Sigmoid colon (tissue), 7 donors: ENCODE results near the gene SIAH2. TPM values are rescaled to one million over a fixed set of nuclear protein-coding genes. Genes with fewer than 3 reads are reported as not detected.
A peak's percentile ranks its signal among the peaks of the same experiment; 100 is the strongest.

Source experiments
- DNase-seq: peaks from one replicate; pipeline ENCODE4 v3.0.0-alpha.2; 2019
- H3K27ac ChIP-seq, 4 donors: fragments of 200-600 bp; sonication (generic); one replicate each; pipeline ENCODE4 v1.5.1; 2016 to 2019; ENCODE audit warnings: mild to moderate bottlenecking in 1 of 4
- H3K27me3 ChIP-seq, 3 donors: fragments of 200-600 bp; sonication (generic); one replicate each; pipeline ENCODE4 v1.5.1; 2019; ENCODE audit warnings: mild to moderate bottlenecking in 1 of 3
- H3K36me3 ChIP-seq, 4 donors: fragments of 200-600 bp; sonication (generic); one replicate each; pipeline ENCODE4 v1.5.1; 2016 to 2019
- H3K4me1 ChIP-seq, 4 donors: fragments of 200-600 bp; sonication (generic); one replicate each; pipeline ENCODE4 v1.5.1; 2017 to 2019
- H3K4me3 ChIP-seq, 4 donors: fragments of 200-600 bp; sonication (generic); one replicate each; pipeline ENCODE4 v1.5.1; 2017 to 2019; ENCODE audit warnings: mild to moderate bottlenecking in 2 of 4, moderate library complexity in 1 of 4
- H3K9me3 ChIP-seq, 4 donors: fragments of 200-600 bp in 3 of 4; sonication (generic) in 3 of 4; one replicate each; pipeline versions ENCODE4 v1.5.1 to v1.6.1; 2013 to 2019
- CTCF ChIP-seq, 4 experiments: fragments of 450-650 bp in 3 of 4; fragments of 200-600 bp in 1 of 4; IDR thresholded peaks; one replicate each; pipeline ENCODE4 v1.5.1; 2016 to 2019; ENCODE audit warnings: antibody characterized with exemption in 4 of 4, mild to moderate bottlenecking in 3 of 4, moderate library complexity in 2 of 4
- EP300 ChIP-seq, 4 donors: sonication (generic); formaldehyde crosslinking; IDR thresholded peaks; one replicate each; pipeline ENCODE4 v1.6.1; 2017; ENCODE audit warnings: antibody characterized with exemption in 4 of 4
- POLR2A ChIP-seq, 2 donors: fragments of 450-650 bp; IDR thresholded peaks; one replicate each; pipeline ENCODE4 v1.6.1; 2016; ENCODE audit warnings: antibody characterized with exemption in 2 of 2, mild to moderate bottlenecking in 2 of 2, moderate library complexity in 2 of 2
- POLR2AphosphoS5 ChIP-seq, 4 donors: sonication (generic); formaldehyde crosslinking; IDR thresholded peaks; one replicate each; pipeline ENCODE4 v1.6.1; 2017; ENCODE audit warnings: antibody characterized with exemption in 4 of 4
- WGBS, 2 donors: extraction: QIAGEN DNeasy Blood & Tissue Kit; methylation state at CpG; one replicate each; pipeline ENCODE4 v1.1.7; 2013; 5-methylcytosine and 5-hydroxymethylcytosine counted together
- intact Hi-C: fragments of 100-400 bp; cut with DNase I; formaldehyde crosslinking; loops from one replicate; pipeline ENCODE4 v1.15.1; 2023
- polyA plus RNA-seq, 3 donors: library from polyadenylated mRNA; stranded (reverse); fragments of 200-250 nt; gene quantifications; one replicate each; pipeline ENCODE4 v1.2.3, GENCODE V29; 2013
- total RNA-seq, 4 donors: library from RNA; depleted of rRNA; stranded (reverse); fragments of >200 nt; gene quantifications; one replicate each; pipeline ENCODE4 v1.1.0, GENCODE V29; 2016
- donor health status: healthy with polysubstance abuse.
- donor health status: Bipolar disorder and iron deficiency.
- donor health status: healthy.

Gene SIAH2
- total and polyA plus RNA-seq, 7 donors = 12.0 to 35.0 (median 21.2) TPM

GRCh38 chr3:150793641-150794040 is 30.7 kb upstream of the SIAH2 start:
- intact Hi-C loops = no loop called here

GRCh38 chr3:150790629-150791028 is 27.7 kb upstream of the SIAH2 start:
- intact Hi-C loops = no loop called here
- no peaks in the 10 kb centered on the region for H3K36me3 ChIP-seq
- no peaks in the 10 kb centered on the region for H3K4me1 ChIP-seq
- no peak overlapping the region for H3K4me3 ChIP-seq
- no peaks in the 10 kb centered on the region for H3K27me3 ChIP-seq
- H3K27ac ChIP-seq = no peak overlapping the region
- H3K9me3 ChIP-seq = no peaks in the 10 kb centered on the region
- TF ChIP-seq POLR2A (IDR thresholded peaks at IDR 0.05) (no peak), EP300 (IDR thresholded peaks at IDR 0.05) (no peak), CTCF (IDR thresholded peaks at IDR 0.05) (no peak), POLR2AphosphoS5 (IDR thresholded peaks at IDR 0.05) (no peak)
- DNase-seq = no peak

More at GRCh38 chr3:150793641-150794040, 30.7 kb upstream of the SIAH2 start:
- H3K4me1 ChIP-seq = no peaks in the 10 kb centered on the region
- DNase-seq = no peak
- H3K27ac ChIP-seq = no peak overlapping the region
- no peak for TF ChIP-seq POLR2A (IDR thresholded peaks at IDR 0.05)
- no peaks in the 10 kb centered on the region for H3K27me3 ChIP-seq
- H3K36me3 ChIP-seq = no peaks in the 10 kb centered on the region
- WGBS, 2 donors = 76 to 78% methylated on average over 4 of the region's 4 CpGs
- H3K4me3 ChIP-seq = no peak overlapping the region
- H3K9me3 ChIP-seq = no peaks in the 10 kb centered on the region

GRCh38 chr3:150789451-150789850 is 26.5 kb upstream of the SIAH2 start:
- H3K9me3 ChIP-seq = no peaks in the 10 kb centered on the region

GRCh38 chr3:150787741-150788370 is 24.9 kb upstream of the SIAH2 start:
- DNase-seq = peak; percentile 87
- WGBS, 2 donors = 8 to 11% methylated on average over 10 of the region's 10 CpGs
- no peak overlapping the region for H3K27ac ChIP-seq
- TF ChIP-seq POLR2A (IDR thresholded peaks at IDR 0.05) (no peak), POLR2AphosphoS5 (IDR thresholded peaks at IDR 0.05) (no peak), CTCF (IDR thresholded peaks at IDR 0.05) (peak; percentile 68 to 82 (median 75)), EP300 (IDR thresholded peaks at IDR 0.05) (no peak)
- H3K4me1 ChIP-seq = no peaks in the 10 kb centered on the region
- no peaks in the 10 kb centered on the region for H3K36me3 ChIP-seq
- H3K27me3 ChIP-seq = no peaks in the 10 kb centered on the region
- no peaks in the 10 kb centered on the region for H3K9me3 ChIP-seq
- intact Hi-C loops = loop anchor here (1.0 to 5.0 kb wide), 2 partner anchors 66 to 358 kb away; no protein-coding TSS in a partner anchor
- no peak overlapping the region for H3K4me3 ChIP-seq

More at GRCh38 chr3:150789451-150789850, 26.5 kb upstream of the SIAH2 start:
- Histone ChIP-seq H3K27me3 (no peaks in the 10 kb centered on the region), H3K4me3 (no peak overlapping the region), H3K4me1 (no peaks in the 10 kb centered on the region), H3K27ac (no peak overlapping the region), H3K36me3 (no peaks in the 10 kb centered on the region)
- TF ChIP-seq POLR2AphosphoS5 (IDR thresholded peaks at IDR 0.05) (no peak), POLR2A (IDR thresholded peaks at IDR 0.05) (no peak), CTCF (IDR thresholded peaks at IDR 0.05) (no peak)
- 81 to 87% methylated on average over 4 of the region's 4 CpGs for WGBS, 2 donors
- intact Hi-C loops = loop anchor here (5.0 kb wide), 1 partner anchor 67 kb away; no protein-coding TSS in a partner anchor
- DNase-seq = no peak

GRCh38 chr3:150786791-150787190 is 23.8 kb upstream of the SIAH2 start:
- Histone ChIP-seq H3K9me3 (no peaks in the 10 kb centered on the region), H3K36me3 (no peaks in the 10 kb centered on the region), H3K27ac (no peak overlapping the region), H3K27me3 (no peaks in the 10 kb centered on the region), H3K4me3 (no peak overlapping the region), H3K4me1 (no peaks in the 10 kb centered on the region)
- intact Hi-C loops = loop anchor here (1.0 to 5.0 kb wide), 2 partner anchors 64 to 360 kb away; no protein-coding TSS in a partner anchor
- TF ChIP-seq POLR2A (IDR thresholded peaks at IDR 0.05) (no peak), EP300 (IDR thresholded peaks at IDR 0.05) (no peak), POLR2AphosphoS5 (IDR thresholded peaks at IDR 0.05) (no peak), CTCF (IDR thresholded peaks at IDR 0.05) (no peak)
- DNase-seq = no peak
